Vagina (tissue), 2 donors: ENCODE data around the gene IL32. TPM values are rescaled to one million over a fixed set of nuclear protein-coding genes. Genes with fewer than 3 reads are reported as not detected.
"Not testable (repeated sequence)": the region's sequence is repeated elsewhere in the genome, so short reads cannot be mapped to it uniquely, and the experiment has no call there.

Experiments
- DNase-seq, 2 donors: peaks; one replicate each; pipeline ENCODE4 v3.0.0-alpha.2; 2017; ENCODE audit errors: extremely low spot score in 2 of 2
- H3K27ac ChIP-seq: fragments of 200-600 bp; sonication (generic); one replicate; pipeline ENCODE4 v1.5.1; 2019
- H3K27me3 ChIP-seq: fragments of 200-600 bp; sonication (generic); one replicate; pipeline ENCODE4 v1.5.1; 2019
- H3K36me3 ChIP-seq, 2 donors: fragments of 200-600 bp; sonication (generic); one replicate each; pipeline ENCODE4 v1.5.1; 2017 to 2019
- H3K4me1 ChIP-seq: fragments of 200-600 bp; sonication (generic); one replicate; pipeline ENCODE4 v1.5.1; 2019
- H3K4me3 ChIP-seq, 2 donors: fragments of 200-600 bp; sonication (generic); 1 replicate in 1 of 2; 2 replicates in 1 of 2; pipeline ENCODE4 v1.5.1; 2016 to 2019
- H3K9me3 ChIP-seq: fragments of 200-600 bp; sonication (generic); one replicate; pipeline ENCODE4 v1.5.1; 2019
- POLR2A ChIP-seq, 2 donors: fragments of 450-650 bp; IDR thresholded peaks; one replicate each; pipeline ENCODE4 v1.6.1; 2017; ENCODE audit warnings: antibody characterized with exemption in 2 of 2, mild to moderate bottlenecking in 2 of 2, moderate library complexity in 2 of 2
- POLR2AphosphoS5 ChIP-seq, 2 donors: sonication (generic); formaldehyde crosslinking; IDR thresholded peaks; one replicate each; pipeline ENCODE4 v1.9.0; 2017; ENCODE audit warnings: antibody characterized with exemption in 2 of 2, mild to moderate bottlenecking in 2 of 2, low read depth in 1 of 2; ENCODE audit not compliant: insufficient read depth in 1 of 2
- intact Hi-C: fragments of 100-400 bp; cut with DNase I; formaldehyde crosslinking; loops from one replicate; pipeline ENCODE4 v1.15.1; 2023
- total RNA-seq: library from RNA; depleted of rRNA; stranded (reverse); fragments of >200 nt; gene quantifications from one replicate; pipeline ENCODE4 v1.2.3, GENCODE V29; 2016
- TF ChIP-seq, protein P1 (sequence below), 3 experiments: fragments of 450-650 bp in 2 of 3; fragments of 200-600 bp in 1 of 3; sonication (generic) in 1 of 3; IDR thresholded peaks; one replicate each; pipeline ENCODE4 v1.5.1; 2017 to 2019; ENCODE audit warnings: antibody characterized with exemption in 3 of 3, mild to moderate bottlenecking in 2 of 3, moderate library complexity in 2 of 3

IL32 gene
- total RNA-seq, 1 donor from 2014 or later: 13.0 TPM

DNA sequence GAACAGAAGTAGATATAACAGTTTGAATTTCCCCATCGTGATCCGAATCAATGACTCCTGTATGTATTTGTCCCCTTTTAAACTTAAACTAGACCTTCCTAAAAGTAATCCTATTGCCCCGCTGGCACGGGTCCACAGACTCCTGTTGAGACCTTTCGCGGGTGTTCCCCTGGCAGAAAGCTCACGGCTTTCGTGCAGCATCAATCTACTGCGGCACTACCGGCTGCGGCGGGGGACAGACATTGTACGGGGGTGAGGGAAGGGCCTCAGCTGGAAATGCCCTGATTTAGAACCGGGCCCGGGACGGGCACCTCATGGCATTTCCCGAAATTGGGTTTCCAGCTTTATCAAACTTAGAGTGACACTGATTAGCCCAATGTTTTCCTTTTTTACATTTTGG lies 14.6 kb downstream of the IL32 start:
- Histone ChIP-seq H3K9me3 (no peaks in the 10 kb centered on the region), H3K27me3 (no peaks in the 10 kb centered on the region), H3K4me1 (no peaks in the 10 kb centered on the region), H3K4me3 (no peak overlapping the region), H3K27ac (no peak overlapping the region), H3K36me3 (no peaks in the 10 kb centered on the region)
- intact Hi-C loops: no loop called here
- TF ChIP-seq POLR2A (IDR thresholded peaks at IDR 0.05): no peak
- TF ChIP-seq, protein P1, sequence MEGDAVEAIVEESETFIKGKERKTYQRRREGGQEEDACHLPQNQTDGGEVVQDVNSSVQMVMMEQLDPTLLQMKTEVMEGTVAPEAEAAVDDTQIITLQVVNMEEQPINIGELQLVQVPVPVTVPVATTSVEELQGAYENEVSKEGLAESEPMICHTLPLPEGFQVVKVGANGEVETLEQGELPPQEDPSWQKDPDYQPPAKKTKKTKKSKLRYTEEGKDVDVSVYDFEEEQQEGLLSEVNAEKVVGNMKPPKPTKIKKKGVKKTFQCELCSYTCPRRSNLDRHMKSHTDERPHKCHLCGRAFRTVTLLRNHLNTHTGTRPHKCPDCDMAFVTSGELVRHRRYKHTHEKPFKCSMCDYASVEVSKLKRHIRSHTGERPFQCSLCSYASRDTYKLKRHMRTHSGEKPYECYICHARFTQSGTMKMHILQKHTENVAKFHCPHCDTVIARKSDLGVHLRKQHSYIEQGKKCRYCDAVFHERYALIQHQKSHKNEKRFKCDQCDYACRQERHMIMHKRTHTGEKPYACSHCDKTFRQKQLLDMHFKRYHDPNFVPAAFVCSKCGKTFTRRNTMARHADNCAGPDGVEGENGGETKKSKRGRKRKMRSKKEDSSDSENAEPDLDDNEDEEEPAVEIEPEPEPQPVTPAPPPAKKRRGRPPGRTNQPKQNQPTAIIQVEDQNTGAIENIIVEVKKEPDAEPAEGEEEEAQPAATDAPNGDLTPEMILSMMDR (IDR thresholded peaks at IDR 0.05): no peak
- TF ChIP-seq POLR2AphosphoS5 (IDR thresholded peaks at IDR 0.05; ENCODE audit: insufficient read depth in 1 of 2, low read depth in 1 of 2): no peak
- no peak for DNase-seq

DNA sequence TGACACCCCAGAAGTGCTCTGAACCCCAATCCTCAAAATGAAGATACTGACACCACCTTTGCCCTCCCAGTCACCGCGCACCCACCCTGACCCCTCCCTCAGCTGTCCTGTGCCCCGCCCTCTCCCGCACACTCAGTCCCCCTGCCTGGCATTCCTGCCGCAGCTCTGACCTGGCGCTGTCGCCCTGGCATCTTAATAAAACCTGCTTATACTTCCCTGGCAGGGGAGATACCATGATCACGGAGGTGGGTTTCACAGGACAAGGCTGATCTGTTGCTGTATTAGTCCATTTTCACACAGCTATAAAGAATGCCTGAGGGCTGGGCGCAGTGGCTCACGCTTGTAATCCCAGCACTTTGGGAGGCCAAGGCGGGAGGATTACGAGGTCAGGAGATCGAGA lies 16.5 kb downstream of the IL32 start:
- H3K4me3 ChIP-seq, H3K27ac ChIP-seq, H3K36me3 ChIP-seq, intact Hi-C loops, H3K9me3 ChIP-seq, H3K4me1 ChIP-seq, H3K27me3 ChIP-seq: not testable (repeated sequence)
- DNase-seq: peak in 1 of 2 donors; percentile 77

DNA sequence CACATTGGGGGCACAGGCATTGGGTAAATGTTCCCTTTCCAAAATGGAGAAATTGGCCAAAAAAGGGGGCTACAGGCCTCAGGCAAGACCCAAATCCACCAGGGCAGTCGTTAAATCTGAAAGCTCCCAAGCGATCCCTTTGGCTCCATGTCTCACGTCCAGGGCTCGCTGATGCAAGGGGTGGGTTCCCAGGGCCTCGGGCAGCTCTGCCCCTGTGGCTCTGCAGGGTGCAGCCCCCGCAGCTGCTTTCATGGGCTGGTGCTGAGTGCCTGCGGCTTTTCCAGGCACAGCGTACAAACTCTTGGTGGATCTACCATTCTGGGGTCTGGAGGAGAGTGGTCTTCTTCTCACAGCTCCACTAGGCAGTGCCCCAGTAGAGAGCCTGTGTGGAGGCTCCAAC lies 18.0 kb downstream of the IL32 start:
- H3K27ac ChIP-seq, H3K4me1 ChIP-seq, intact Hi-C loops, H3K36me3 ChIP-seq, H3K27me3 ChIP-seq, H3K9me3 ChIP-seq, H3K4me3 ChIP-seq: not testable (repeated sequence)
- peak in 1 of 2 donors; percentile 72 for DNase-seq

DNA sequence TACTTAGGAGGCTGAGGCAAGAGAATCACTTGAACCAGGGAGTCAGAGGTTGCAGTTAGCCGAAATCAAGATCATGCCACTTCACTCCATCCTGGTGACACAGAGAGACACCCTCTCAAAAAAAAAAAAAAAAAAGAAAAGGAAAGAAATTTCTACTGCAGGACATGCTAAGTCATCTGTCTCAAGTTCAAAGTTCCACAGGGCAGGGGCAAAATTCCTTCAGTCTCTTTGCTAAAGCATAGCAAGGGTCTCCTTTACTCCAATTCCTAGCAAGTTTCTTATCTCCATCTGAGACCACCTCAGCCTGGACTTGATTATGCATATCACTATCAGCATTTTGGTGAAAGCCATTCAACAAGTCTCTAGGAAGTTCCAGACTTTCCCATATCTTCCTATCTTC lies 19.1 kb downstream of the IL32 start:
- Histone ChIP-seq H3K27ac (no peak overlapping the region), H3K4me3 (no peak overlapping the region), H3K4me1 (no peaks in the 10 kb centered on the region), H3K9me3 (no peaks in the 10 kb centered on the region), H3K27me3 (no peaks in the 10 kb centered on the region), H3K36me3 (no peaks in the 10 kb centered on the region)
- TF ChIP-seq, protein P1 (IDR thresholded peaks at IDR 0.05): no peak
- TF ChIP-seq POLR2AphosphoS5 (IDR thresholded peaks at IDR 0.05; ENCODE audit: insufficient read depth in 1 of 2, low read depth in 1 of 2) (no peak), POLR2A (IDR thresholded peaks at IDR 0.05) (no peak)
- DNase-seq: no peak
- intact Hi-C loops: no loop called here

DNA sequence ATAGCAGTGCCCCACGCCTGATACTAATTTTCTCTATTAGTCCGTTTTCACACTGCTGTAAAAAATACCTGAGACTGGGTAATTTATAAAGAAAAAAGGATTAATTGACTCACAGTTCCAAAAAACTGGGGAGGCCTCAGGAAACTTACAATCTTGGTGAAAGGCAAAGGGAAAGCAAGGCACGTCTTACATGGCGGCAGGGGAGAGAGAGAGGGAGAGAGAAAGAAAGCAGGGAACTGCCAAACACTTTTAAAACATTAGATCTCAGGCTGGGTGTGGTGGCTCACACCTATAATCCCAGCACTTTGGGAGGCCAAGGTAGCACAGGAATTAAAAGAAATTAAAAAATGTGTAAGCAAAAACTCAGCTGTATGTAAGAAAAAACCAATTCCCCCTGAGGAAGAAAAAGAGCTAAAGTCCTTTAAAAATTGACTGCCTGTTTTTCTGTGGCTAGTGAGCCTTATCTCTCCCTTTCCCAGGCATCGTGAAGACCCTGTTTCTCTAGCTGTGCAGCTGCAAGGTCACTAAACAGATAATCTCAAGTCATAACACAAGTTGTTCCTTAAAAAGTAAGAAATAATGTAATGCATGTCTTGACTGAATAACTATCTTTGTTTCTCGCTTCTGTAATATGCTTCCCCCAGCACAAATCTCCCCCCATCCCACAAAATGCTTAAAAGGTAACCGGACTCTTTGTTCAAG lies 19.7 kb downstream of the IL32 start:
- no peaks in the 10 kb centered on the region for H3K9me3 ChIP-seq
- DNase-seq: no peak
- intact Hi-C loops: no loop called here

DNA sequence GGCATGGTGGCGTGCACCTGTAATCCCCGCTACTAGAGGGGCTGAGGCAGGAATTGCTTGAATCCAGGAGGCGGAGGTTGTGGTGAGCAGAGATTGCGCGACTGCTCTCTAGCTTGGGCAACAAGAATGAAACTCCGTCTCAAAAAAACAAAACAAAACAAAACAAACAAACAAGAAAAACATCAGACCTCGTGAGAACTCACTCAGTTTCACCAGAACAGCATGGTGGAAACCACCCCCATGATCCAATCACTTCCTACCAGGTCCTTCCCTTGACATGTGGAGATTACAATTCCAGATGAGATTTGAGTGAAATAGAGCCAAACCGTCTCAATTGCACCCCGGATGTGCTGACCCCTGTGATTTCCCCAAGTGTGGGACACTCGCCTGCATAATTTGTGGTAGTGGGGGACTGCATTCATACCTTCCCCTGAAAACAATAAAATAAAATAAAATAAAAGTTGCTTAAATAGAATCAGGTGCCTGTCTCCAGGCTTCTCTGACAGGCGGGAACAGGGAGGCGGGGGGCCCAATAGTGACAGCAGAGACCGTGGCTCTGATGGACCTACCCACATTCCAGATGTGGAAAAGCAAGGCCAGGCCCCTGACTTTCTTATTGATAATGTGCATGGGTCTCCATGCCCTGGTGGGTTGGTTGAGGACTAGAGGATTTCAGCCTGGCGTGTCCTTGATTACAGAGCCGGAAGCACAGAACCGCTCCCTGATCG lies 20.6 kb downstream of the IL32 start:
- no peak for TF ChIP-seq POLR2AphosphoS5 (IDR thresholded peaks at IDR 0.05; ENCODE audit: insufficient read depth in 1 of 2, low read depth in 1 of 2)
- TF ChIP-seq POLR2A (IDR thresholded peaks at IDR 0.05): no peak
- H3K4me3 ChIP-seq: peak overlapping the region in 1 of 2 donors; percentile 3
- no peaks in the 10 kb centered on the region for H3K36me3 ChIP-seq
- H3K9me3 ChIP-seq: no peaks in the 10 kb centered on the region
- intact Hi-C loops: no loop called here
- H3K4me1 ChIP-seq: no peaks in the 10 kb centered on the region
- no peak overlapping the region for H3K27ac ChIP-seq
- no peaks in the 10 kb centered on the region for H3K27me3 ChIP-seq
- no peak for DNase-seq

More for the DNA sequence above, 19.7 kb downstream of the IL32 start:
- Histone ChIP-seq H3K27ac (no peak overlapping the region), H3K4me3 (no peak overlapping the region), H3K36me3 (no peaks in the 10 kb centered on the region), H3K27me3 (no peaks in the 10 kb centered on the region), H3K4me1 (no peaks in the 10 kb centered on the region)
- TF ChIP-seq, protein P1 (IDR thresholded peaks at IDR 0.05): no peak
- no peak for TF ChIP-seq POLR2A (IDR thresholded peaks at IDR 0.05)
